SK-N-SH treated with all-trans-retinoic acid at 6 μM for 48 hours (cell line): ENCODE data around the gene RPP25L.

Source experiments
- ATAC-seq: fragments of 200-7000 bp; cut with Tn5 transposase; 3 replicates; pipeline ENCODE4 v1.9.1; 2020; ENCODE audit warnings: mild to moderate bottlenecking, moderate library complexity
- ARNTL ChIP-seq: fragments of 450-650 bp; formaldehyde crosslinking; IDR thresholded peaks from 2 replicates; pipeline ENCODE4 v1.5.0; 2020; ENCODE audit warnings: low read depth, mild to moderate bottlenecking, moderate library complexity, borderline replicate concordance
- BACH2 ChIP-seq: fragments of 250-450 bp; sonication (Bioruptor Pico); IDR thresholded peaks from 2 replicates; pipeline ENCODE4 v1.9.0; 2021; ENCODE audit warnings: mild to moderate bottlenecking, borderline replicate concordance
- ESRRG ChIP-seq: fragments of 250-450 bp; sonication (Bioruptor Pico); IDR thresholded peaks from 2 replicates; pipeline ENCODE4 v1.6.1; 2021; ENCODE audit warnings: mild to moderate bottlenecking
- GLIS3 ChIP-seq: fragments of 250-450 bp; sonication (Bioruptor Pico); IDR thresholded peaks from 2 replicates; pipeline ENCODE4 v1.5.0; 2020; ENCODE audit warnings: mild to moderate bottlenecking, moderate library complexity
- ISL1 ChIP-seq: fragments of 250-450 bp; sonication (Bioruptor Pico); IDR thresholded peaks from 2 replicates; pipeline ENCODE4 v2.1.2; 2022; ENCODE audit warnings: mild to moderate bottlenecking, moderate library complexity
- OSR1 ChIP-seq: fragments of 250-450 bp; sonication (Bioruptor Pico); IDR thresholded peaks from 2 replicates; pipeline ENCODE4 v1.8.0; 2022; ENCODE audit warnings: moderate library complexity, mild to moderate bottlenecking, inconsistent platforms
- PPARA ChIP-seq: fragments of 250-450 bp; sonication (Bioruptor Pico); IDR thresholded peaks from 2 replicates; pipeline ENCODE4 v1.5.0; 2020; ENCODE audit warnings: mild to moderate bottlenecking, borderline replicate concordance
- RARB ChIP-seq: fragments of 250-450 bp; sonication (Bioruptor Pico); IDR thresholded peaks from 2 replicates; pipeline ENCODE4 v1.8.0; 2021; ENCODE audit warnings: mild to moderate bottlenecking, moderate library complexity
- SNAI2 ChIP-seq: fragments of 250-450 bp; sonication (Bioruptor Pico); IDR thresholded peaks from 2 replicates; pipeline ENCODE4 v1.5.0; 2020; ENCODE audit warnings: mild to moderate bottlenecking, moderate library complexity
- TCF4 ChIP-seq: fragments of 250-450 bp; sonication (Bioruptor Pico); IDR thresholded peaks from 2 replicates; pipeline ENCODE4 v1.8.0; 2021; ENCODE audit warnings: mild to moderate bottlenecking, moderate library complexity, borderline replicate concordance
- TOX ChIP-seq: fragments of 250-450 bp; sonication (Bioruptor Pico); IDR thresholded peaks from 2 replicates; pipeline ENCODE4 v1.8.0; 2021; ENCODE audit warnings: mild to moderate bottlenecking, moderate library complexity, borderline replicate concordance
- ZC3H10 ChIP-seq: fragments of 250-450 bp; sonication (Bioruptor Pico); IDR thresholded peaks from 2 replicates; pipeline ENCODE4 v1.5.1; 2021; ENCODE audit warnings: mild to moderate bottlenecking, moderate library complexity
- ZFP3 ChIP-seq: fragments of 250-450 bp; sonication (Bioruptor Pico); IDR thresholded peaks from 2 replicates; pipeline ENCODE4 v1.5.0; 2020; ENCODE audit warnings: mild to moderate bottlenecking, moderate library complexity
- ZFP30 ChIP-seq: fragments of 450-650 bp; formaldehyde crosslinking; IDR thresholded peaks from 2 replicates; pipeline ENCODE4 v1.5.0; 2022; ENCODE audit warnings: mild to moderate bottlenecking, moderate library complexity
- ZNF565 ChIP-seq: fragments of 450-650 bp; formaldehyde crosslinking; conservative IDR thresholded peaks from 2 replicates; pipeline ENCODE4 v1.5.0; 2020; ENCODE audit warnings: low read depth, mild to moderate bottlenecking, moderate library complexity
- ZNF70 ChIP-seq: fragments of 450-650 bp; formaldehyde crosslinking; IDR thresholded peaks from 2 replicates; pipeline ENCODE4 v1.5.0; 2020; ENCODE audit warnings: mild to moderate bottlenecking, moderate library complexity
- ZNF8 ChIP-seq: fragments of 450-650 bp; formaldehyde crosslinking; IDR thresholded peaks from 2 replicates; pipeline ENCODE4 v1.5.0; 2020; ENCODE audit warnings: mild to moderate bottlenecking, moderate library complexity
- TF ChIP-seq, protein P1 (sequence below): fragments of 250-450 bp; sonication (Bioruptor Pico); IDR thresholded peaks from 2 replicates; pipeline ENCODE4 v1.8.0; 2020; ENCODE audit warnings: mild to moderate bottlenecking, moderate library complexity, borderline replicate concordance
- TF ChIP-seq, protein P2 (sequence below): fragments of 250-450 bp; sonication (Bioruptor Pico); IDR thresholded peaks from 2 replicates; pipeline ENCODE4 v1.5.1; 2021; ENCODE audit warnings: mild to moderate bottlenecking, moderate library complexity
- TF ChIP-seq, protein P3 (sequence below): fragments of 250-450 bp; sonication (Bioruptor Pico); IDR thresholded peaks from 2 replicates; pipeline ENCODE4 v1.5.1; 2020; ENCODE audit warnings: low read depth, mild to moderate bottlenecking, moderate library complexity
- TF ChIP-seq, protein P4 (sequence below): fragments of 250-450 bp; sonication (Bioruptor Pico); IDR thresholded peaks from 2 replicates; pipeline ENCODE4 v1.8.0; 2021; ENCODE audit warnings: low read depth, mild to moderate bottlenecking, moderate library complexity, borderline replicate concordance
- TF ChIP-seq, protein P5 (sequence below): fragments of 250-450 bp; sonication (Bioruptor Pico); IDR thresholded peaks from 2 replicates; pipeline ENCODE4 v1.5.0; 2020; ENCODE audit warnings: mild to moderate bottlenecking, moderate library complexity

Gene RPP25L

DNA sequence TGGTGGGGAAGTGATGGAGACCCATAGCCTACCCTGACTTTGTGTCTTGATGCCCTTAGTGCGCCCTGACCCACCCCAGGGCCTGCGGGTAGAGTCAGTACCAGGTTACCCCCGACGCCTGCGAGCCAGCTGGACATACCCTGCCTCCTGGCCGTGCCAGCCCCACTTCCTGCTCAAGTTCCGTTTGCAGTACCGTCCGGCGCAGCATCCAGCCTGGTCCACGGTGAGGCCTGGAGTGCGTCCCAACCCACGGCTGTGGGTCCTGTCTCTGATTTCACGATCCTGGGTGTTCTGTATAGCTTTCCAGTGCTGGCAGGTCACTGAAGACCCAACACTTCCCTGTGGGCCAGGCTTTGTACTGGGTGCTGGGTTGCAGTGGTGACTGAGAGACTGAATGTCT lies 46.6 kb upstream of the RPP25L start (continued):
- TF ChIP-seq, protein P1, sequence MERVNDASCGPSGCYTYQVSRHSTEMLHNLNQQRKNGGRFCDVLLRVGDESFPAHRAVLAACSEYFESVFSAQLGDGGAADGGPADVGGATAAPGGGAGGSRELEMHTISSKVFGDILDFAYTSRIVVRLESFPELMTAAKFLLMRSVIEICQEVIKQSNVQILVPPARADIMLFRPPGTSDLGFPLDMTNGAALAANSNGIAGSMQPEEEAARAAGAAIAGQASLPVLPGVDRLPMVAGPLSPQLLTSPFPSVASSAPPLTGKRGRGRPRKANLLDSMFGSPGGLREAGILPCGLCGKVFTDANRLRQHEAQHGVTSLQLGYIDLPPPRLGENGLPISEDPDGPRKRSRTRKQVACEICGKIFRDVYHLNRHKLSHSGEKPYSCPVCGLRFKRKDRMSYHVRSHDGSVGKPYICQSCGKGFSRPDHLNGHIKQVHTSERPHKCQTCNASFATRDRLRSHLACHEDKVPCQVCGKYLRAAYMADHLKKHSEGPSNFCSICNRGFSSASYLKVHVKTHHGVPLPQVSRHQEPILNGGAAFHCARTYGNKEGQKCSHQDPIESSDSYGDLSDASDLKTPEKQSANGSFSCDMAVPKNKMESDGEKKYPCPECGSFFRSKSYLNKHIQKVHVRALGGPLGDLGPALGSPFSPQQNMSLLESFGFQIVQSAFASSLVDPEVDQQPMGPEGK (CRISPR knock-in tag), result no peak
- TF ChIP-seq RARB (CRISPR knock-in tag) (no peak), SNAI2 (no peak), TOX (no peak), ISL1 (CRISPR knock-in tag) (no peak), ZFP30 (CRISPR knock-in tag) (no peak), ZC3H10 (CRISPR knock-in tag) (no peak)
- TF ChIP-seq, protein P2, sequence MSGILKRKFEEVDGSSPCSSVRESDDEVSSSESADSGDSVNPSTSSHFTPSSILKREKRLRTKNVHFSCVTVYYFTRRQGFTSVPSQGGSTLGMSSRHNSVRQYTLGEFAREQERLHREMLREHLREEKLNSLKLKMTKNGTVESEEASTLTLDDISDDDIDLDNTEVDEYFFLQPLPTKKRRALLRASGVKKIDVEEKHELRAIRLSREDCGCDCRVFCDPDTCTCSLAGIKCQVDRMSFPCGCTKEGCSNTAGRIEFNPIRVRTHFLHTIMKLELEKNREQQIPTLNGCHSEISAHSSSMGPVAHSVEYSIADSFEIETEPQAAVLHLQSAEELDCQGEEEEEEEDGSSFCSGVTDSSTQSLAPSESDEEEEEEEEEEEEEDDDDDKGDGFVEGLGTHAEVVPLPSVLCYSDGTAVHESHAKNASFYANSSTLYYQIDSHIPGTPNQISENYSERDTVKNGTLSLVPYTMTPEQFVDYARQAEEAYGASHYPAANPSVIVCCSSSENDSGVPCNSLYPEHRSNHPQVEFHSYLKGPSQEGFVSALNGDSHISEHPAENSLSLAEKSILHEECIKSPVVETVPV (CRISPR knock-in tag), result no peak

DNA sequence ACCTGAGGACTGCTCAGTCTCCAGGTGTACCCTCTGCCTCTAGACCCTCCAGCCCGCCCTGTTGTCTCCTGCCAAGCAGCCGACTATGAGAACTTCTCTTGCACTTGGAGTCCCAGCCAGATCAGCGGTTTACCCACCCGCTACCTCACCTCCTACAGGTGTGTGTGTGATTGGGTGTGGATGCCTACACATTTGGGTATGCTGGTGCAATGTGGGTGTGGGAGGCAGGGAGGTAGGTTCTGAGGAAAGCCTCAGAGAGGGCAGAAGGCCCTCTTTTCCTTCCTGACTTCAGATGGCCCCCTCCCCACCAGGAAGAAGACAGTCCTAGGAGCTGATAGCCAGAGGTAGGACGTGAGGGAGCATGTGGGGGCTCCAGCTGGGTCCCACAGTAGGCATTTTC lies 45.1 kb upstream of the RPP25L start:
- ATAC-seq, result no peak
- TF ChIP-seq ZNF565 (CRISPR knock-in tag), result no peak
- no peak for TF ChIP-seq GLIS3 (CRISPR knock-in tag)
- TF ChIP-seq, protein P2 (CRISPR knock-in tag), result no peak
- no peak for TF ChIP-seq ISL1 (CRISPR knock-in tag)
- TF ChIP-seq, protein P3, sequence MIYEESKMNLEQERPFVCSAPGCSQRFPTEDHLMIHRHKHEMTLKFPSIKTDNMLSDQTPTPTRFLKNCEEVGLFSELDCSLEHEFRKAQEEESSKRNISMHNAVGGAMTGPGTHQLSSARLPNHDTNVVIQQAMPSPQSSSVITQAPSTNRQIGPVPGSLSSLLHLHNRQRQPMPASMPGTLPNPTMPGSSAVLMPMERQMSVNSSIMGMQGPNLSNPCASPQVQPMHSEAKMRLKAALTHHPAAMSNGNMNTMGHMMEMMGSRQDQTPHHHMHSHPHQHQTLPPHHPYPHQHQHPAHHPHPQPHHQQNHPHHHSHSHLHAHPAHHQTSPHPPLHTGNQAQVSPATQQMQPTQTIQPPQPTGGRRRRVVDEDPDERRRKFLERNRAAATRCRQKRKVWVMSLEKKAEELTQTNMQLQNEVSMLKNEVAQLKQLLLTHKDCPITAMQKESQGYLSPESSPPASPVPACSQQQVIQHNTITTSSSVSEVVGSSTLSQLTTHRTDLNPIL (CRISPR knock-in tag), result no peak
- TF ChIP-seq ZNF8 (CRISPR knock-in tag), result no peak
- no peak for TF ChIP-seq ESRRG (CRISPR knock-in tag)
- TF ChIP-seq, protein P4, sequence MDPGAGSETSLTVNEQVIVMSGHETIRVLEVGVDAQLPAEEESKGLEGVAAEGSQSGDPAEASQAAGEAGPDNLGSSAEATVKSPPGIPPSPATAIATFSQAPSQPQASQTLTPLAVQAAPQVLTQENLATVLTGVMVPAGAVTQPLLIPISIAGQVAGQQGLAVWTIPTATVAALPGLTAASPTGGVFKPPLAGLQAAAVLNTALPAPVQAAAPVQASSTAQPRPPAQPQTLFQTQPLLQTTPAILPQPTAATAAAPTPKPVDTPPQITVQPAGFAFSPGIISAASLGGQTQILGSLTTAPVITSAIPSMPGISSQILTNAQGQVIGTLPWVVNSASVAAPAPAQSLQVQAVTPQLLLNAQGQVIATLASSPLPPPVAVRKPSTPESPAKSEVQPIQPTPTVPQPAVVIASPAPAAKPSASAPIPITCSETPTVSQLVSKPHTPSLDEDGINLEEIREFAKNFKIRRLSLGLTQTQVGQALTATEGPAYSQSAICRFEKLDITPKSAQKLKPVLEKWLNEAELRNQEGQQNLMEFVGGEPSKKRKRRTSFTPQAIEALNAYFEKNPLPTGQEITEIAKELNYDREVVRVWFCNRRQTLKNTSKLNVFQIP, result no peak
- TF ChIP-seq RARB (CRISPR knock-in tag), result no peak
- no peak for TF ChIP-seq ZNF70 (CRISPR knock-in tag)
- TF ChIP-seq OSR1 (CRISPR knock-in tag), result no peak
- no peak for TF ChIP-seq TCF4 (CRISPR knock-in tag)
- TF ChIP-seq, protein P1 (CRISPR knock-in tag), result no peak
- TF ChIP-seq ZFP3 (CRISPR knock-in tag), result no peak
- TF ChIP-seq SNAI2, result no peak
- TF ChIP-seq, all 23 proteins: peak for 0

DNA sequence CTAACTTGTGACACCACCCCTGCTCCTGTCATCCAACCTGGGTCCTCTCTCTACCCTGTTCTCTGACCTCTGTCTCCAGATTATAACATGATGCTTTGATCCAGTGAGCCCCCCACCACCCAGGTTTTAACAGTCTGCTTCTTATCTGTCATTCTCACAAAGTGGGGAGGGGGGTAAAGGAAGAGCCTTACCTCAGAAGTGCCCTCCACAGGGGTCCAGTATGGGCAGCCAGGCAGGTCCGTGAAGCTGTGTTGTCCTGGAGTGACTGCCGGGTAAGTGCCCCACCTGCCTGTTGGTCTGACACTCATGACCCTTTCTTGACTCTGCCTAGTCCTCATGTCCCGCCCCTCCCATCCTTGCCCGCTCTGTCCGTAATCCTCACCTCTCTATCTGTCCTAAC lies 43.5 kb upstream of the RPP25L start:
- ATAC-seq, result no peak

More for the DNA sequence above, 43.5 kb upstream of the RPP25L start:
- TF ChIP-seq PPARA (CRISPR knock-in tag), result no peak
- no peak for TF ChIP-seq ARNTL (CRISPR knock-in tag)
- TF ChIP-seq, protein P5, sequence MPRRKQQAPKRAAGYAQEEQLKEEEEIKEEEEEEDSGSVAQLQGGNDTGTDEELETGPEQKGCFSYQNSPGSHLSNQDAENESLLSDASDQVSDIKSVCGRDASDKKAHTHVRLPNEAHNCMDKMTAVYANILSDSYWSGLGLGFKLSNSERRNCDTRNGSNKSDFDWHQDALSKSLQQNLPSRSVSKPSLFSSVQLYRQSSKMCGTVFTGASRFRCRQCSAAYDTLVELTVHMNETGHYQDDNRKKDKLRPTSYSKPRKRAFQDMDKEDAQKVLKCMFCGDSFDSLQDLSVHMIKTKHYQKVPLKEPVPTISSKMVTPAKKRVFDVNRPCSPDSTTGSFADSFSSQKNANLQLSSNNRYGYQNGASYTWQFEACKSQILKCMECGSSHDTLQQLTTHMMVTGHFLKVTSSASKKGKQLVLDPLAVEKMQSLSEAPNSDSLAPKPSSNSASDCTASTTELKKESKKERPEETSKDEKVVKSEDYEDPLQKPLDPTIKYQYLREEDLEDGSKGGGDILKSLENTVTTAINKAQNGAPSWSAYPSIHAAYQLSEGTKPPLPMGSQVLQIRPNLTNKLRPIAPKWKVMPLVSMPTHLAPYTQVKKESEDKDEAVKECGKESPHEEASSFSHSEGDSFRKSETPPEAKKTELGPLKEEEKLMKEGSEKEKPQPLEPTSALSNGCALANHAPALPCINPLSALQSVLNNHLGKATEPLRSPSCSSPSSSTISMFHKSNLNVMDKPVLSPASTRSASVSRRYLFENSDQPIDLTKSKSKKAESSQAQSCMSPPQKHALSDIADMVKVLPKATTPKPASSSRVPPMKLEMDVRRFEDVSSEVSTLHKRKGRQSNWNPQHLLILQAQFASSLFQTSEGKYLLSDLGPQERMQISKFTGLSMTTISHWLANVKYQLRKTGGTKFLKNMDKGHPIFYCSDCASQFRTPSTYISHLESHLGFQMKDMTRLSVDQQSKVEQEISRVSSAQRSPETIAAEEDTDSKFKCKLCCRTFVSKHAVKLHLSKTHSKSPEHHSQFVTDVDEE (CRISPR knock-in tag), result no peak
- TF ChIP-seq ESRRG (CRISPR knock-in tag), result no peak
- TF ChIP-seq ZC3H10 (CRISPR knock-in tag), result no peak
- TF ChIP-seq, protein P2 (CRISPR knock-in tag), result no peak
- TF ChIP-seq TOX, result no peak
- TF ChIP-seq SNAI2, result no peak
- no peak for TF ChIP-seq BACH2 (CRISPR knock-in tag)
- TF ChIP-seq TCF4 (CRISPR knock-in tag), result no peak
- TF ChIP-seq ZNF8 (CRISPR knock-in tag), result no peak
- TF ChIP-seq, all 23 proteins: peak for 0
